ENCODE data around the gene UBE2C. TPM values are rescaled to one million over a fixed set of nuclear protein-coding genes. Genes with fewer than 3 reads are reported as not detected.
A peak's percentile ranks its signal among the peaks of the same experiment; 100 is the strongest.
"Not testable (repeated sequence)": the region's sequence is repeated elsewhere in the genome, so short reads cannot be mapped to it uniquely, and the experiment has no call there.

The UBE2C gene
- total and polyA plus RNA-seq, 10 donors, result 3.0 to 56.4 (median 13.5) TPM

GRCh38 chr20:45792317-45793118 is 19.9 kb upstream of the UBE2C start:
- Histone ChIP-seq H3K36me3 (peaks cover 0 to 43% (median 35%) of the 10 kb centered on the region in 6 donors), H3K27me3 (replicated peaks in 1 of 7) (no peaks in the 10 kb centered on the region), H3K4me3 (peak overlapping the region; percentile 77 to 97 (median 90)), H3K27ac (peak overlapping the region; percentile 90 to 99 (median 94)), H3K9me3 (no peaks in the 10 kb centered on the region), H3K4me1 (peaks cover 8 to 34% (median 25%) of the 10 kb centered on the region in 6 donors)
- WGBS, 5 donors, result 12 to 19% (median 12%) methylated on average over 17 to 19 of the region's 19 CpGs
- peak; percentile 82 for DNase-seq
- intact Hi-C loops (cut with DNase I; ENCODE audit: low total_unique reads), result loop anchor here (10.0 kb wide), 1 partner anchor 92 kb away; the partner anchor contains the start of genes SPATA25 and ZSWIM1
- TF ChIP-seq POLR2AphosphoS5 (IDR thresholded peaks at IDR 0.05) (no peak), CTCF (IDR thresholded peaks at IDR 0.05 in 8 of 11, conservative IDR thresholded peaks at IDR 0.05 in 3 of 11) (no peak), POLR2A (IDR thresholded peaks at IDR 0.05) (no peak)

GRCh38 chr20:45796337-45797065 is 15.9 kb upstream of the UBE2C start:
- intact Hi-C loops (cut with DNase I; ENCODE audit: low total_unique reads), result loop anchor here (10.0 kb wide), 1 partner anchor 88 kb away; the partner anchor contains the start of genes SPATA25 and ZSWIM1
- Histone ChIP-seq H3K4me1 (peaks cover 8 to 42% (median 32%) of the 10 kb centered on the region in 6 donors), H3K27ac (no peak overlapping the region), H3K9me3 (no peaks in the 10 kb centered on the region), H3K36me3 (peaks cover 0 to 59% (median 43%) of the 10 kb centered on the region in 6 donors), H3K27me3 (replicated peaks in 1 of 7) (no peaks in the 10 kb centered on the region), H3K4me3 (no peak overlapping the region)
- 92 to 99% (median 96%) methylated on average over 11 of the region's 11 CpGs for WGBS, 5 donors
- DNase-seq, result no peak
- TF ChIP-seq POLR2A (IDR thresholded peaks at IDR 0.05) (no peak), CTCF (IDR thresholded peaks at IDR 0.05 in 8 of 11, conservative IDR thresholded peaks at IDR 0.05 in 3 of 11) (no peak), POLR2AphosphoS5 (IDR thresholded peaks at IDR 0.05) (no peak)

GRCh38 chr20:45797510-45797909 is 14.9 kb upstream of the UBE2C start:
- H3K36me3 ChIP-seq, result peaks cover 5 to 70% (median 53%) of the 10 kb centered on the region in 6 donors
- intact Hi-C loops (cut with DNase I; ENCODE audit: low total_unique reads), result loop anchor here (10.0 kb wide), 1 partner anchor 87 kb away; the partner anchor contains the start of genes SPATA25 and ZSWIM1
- WGBS, 5 donors, result no CpG with 5 or more reads among the region's 1 CpG

GRCh38 chr20:45797955-45798354 is 14.5 kb upstream of the UBE2C start:
- not testable (repeated sequence) for H3K9me3 ChIP-seq; H3K27me3 ChIP-seq (replicated peaks in 1 of 7); H3K27ac ChIP-seq; DNase-seq; H3K4me3 ChIP-seq
- WGBS, 5 donors, result 78 to 100% (median 94%) methylated on average over 2 to 3 of the region's 3 CpGs
- Histone ChIP-seq H3K36me3 (peaks cover 8 to 74% (median 57%) of the 10 kb centered on the region in 6 donors), H3K4me1 (peaks cover 1 to 31% (median 19%) of the 10 kb centered on the region in 6 donors)
- intact Hi-C loops (cut with DNase I; ENCODE audit: low total_unique reads), result loop anchor here (10.0 kb wide), 1 partner anchor 87 kb away; the partner anchor contains the start of genes SPATA25 and ZSWIM1

More at GRCh38 chr20:45797510-45797909, 14.9 kb upstream of the UBE2C start:
- H3K9me3 ChIP-seq; H3K27me3 ChIP-seq (replicated peaks in 1 of 7); H3K27ac ChIP-seq; H3K4me3 ChIP-seq; DNase-seq: not testable (repeated sequence)
- H3K4me1 ChIP-seq, result peaks cover 6 to 36% (median 24%) of the 10 kb centered on the region in 6 donors
